T47D (cell line): ENCODE results near the gene C19orf12.
A peak's percentile ranks its signal among the peaks of the same experiment; 100 is the strongest.

Experiments used
- DNase-seq, 2 experiments: peaks; one replicate each; pipeline versions ENCODE4 v3.0.0 to v3.0.0-alpha.2; 2011 to 2012; ENCODE audit warnings: low read depth in 1 of 2, low spot score in 1 of 2
- JUND ChIP-seq: IDR thresholded peaks from 2 replicates; pipeline ENCODE4 v1.6.1; 2012; ENCODE audit warnings: low read depth
- in situ Hi-C: cut with HindIII; loops from 2 replicates; pipeline ENCODE4 v1.10.0; 2016; ENCODE audit warnings: low sequenced_read_pairs, low pct_unique_long_range_greater_than_20kb

Gene C19orf12

GRCh38 chr19:29686285-29686805 lies 28.7 kb downstream of the C19orf12 start:
- DNase-seq: no peak
- in situ Hi-C loops: no loop called here
- no peak for TF ChIP-seq JUND

- peak in 1 of 2 experiments; percentile 90 for DNase-seq
- TF ChIP-seq JUND: peak; percentile 58; the same call in 1 of the 2 replicates
- in situ Hi-C loops: no loop called here
Observed at GRCh38 chr19:29685326-29685725, 29.7 kb downstream of the C19orf12 start.

- in situ Hi-C loops: no loop called here
- DNase-seq: no peak
- no peak for TF ChIP-seq JUND
Observed at GRCh38 chr19:29683009-29683408, 32.1 kb downstream of the C19orf12 start.

GRCh38 chr19:29682236-29682895 lies 32.7 kb downstream of the C19orf12 start:
- DNase-seq: no peak
- TF ChIP-seq JUND: no peak
- in situ Hi-C loops: no loop called here

GRCh38 chr19:29681422-29682235 lies 33.4 kb downstream of the C19orf12 start:
- no peak for TF ChIP-seq JUND
- no peak for DNase-seq
- in situ Hi-C loops: no loop called here

- in situ Hi-C loops: no loop called here
- no peak for DNase-seq
- no peak for TF ChIP-seq JUND
Observed at GRCh38 chr19:29680937-29681336, 34.1 kb downstream of the C19orf12 start.

GRCh38 chr19:29680447-29680846 lies 34.6 kb downstream of the C19orf12 start:
- in situ Hi-C loops: no loop called here
- no peak for TF ChIP-seq JUND
- DNase-seq: no peak

GRCh38 chr19:29679598-29680210 lies 35.4 kb downstream of the C19orf12 start:
- no peak for DNase-seq
- in situ Hi-C loops: no loop called here
- TF ChIP-seq JUND: no peak

GRCh38 chr19:29678484-29679106 lies 36.5 kb downstream of the C19orf12 start:
- no peak for TF ChIP-seq JUND
- no peak for DNase-seq
- in situ Hi-C loops: no loop called here

GRCh38 chr19:29677001-29677817 lies 37.9 kb downstream of the C19orf12 start:
- in situ Hi-C loops: no loop called here

GRCh38 chr19:29676586-29676985 lies 38.5 kb downstream of the C19orf12 start:
- peak in 1 of 2 experiments; percentile 57 for DNase-seq
- in situ Hi-C loops: no loop called here
- no peak for TF ChIP-seq JUND

More at GRCh38 chr19:29677001-29677817, 37.9 kb downstream of the C19orf12 start:
- DNase-seq: no peak
- no peak for TF ChIP-seq JUND
